K562 (cell line): Measurements from ENCODE around the gene GPR142. TPM values are rescaled to one million over a fixed set of nuclear protein-coding genes. Genes with fewer than 3 reads are reported as not detected.

ENCODE experiments used
- CHAMP1 ChIP-seq: fragments of 450-650 bp; IDR thresholded peaks from 2 replicates; pipeline ENCODE4 v1.6.1; 2016; ENCODE audit warnings: mild to moderate bottlenecking
- CTCF ChIP-seq, 3 experiments: IDR thresholded peaks in 2 of 3; conservative IDR thresholded peaks in 1 of 3; 2 replicates each; pipeline ENCODE4 v1.5.1; 2011 to 2012; ENCODE audit warnings: low read length in 3 of 3, mild to moderate bottlenecking in 3 of 3, control low read depth in 2 of 3, improper control_type of control experiment in 1 of 3, inconsistent platforms in 1 of 3, low read depth in 1 of 3, mixed read lengths in 1 of 3, moderate library complexity in 1 of 3; ENCODE audit not compliant: insufficient read depth in 2 of 3
- FOXP1 ChIP-seq: sonication (generic); formaldehyde crosslinking; IDR thresholded peaks from 2 replicates; pipeline ENCODE4 v1.8.0; 2022; ENCODE audit warnings: mild to moderate bottlenecking, missing genetic modification reagents
- HDAC6 ChIP-seq: IDR thresholded peaks from 2 replicates; pipeline ENCODE4 v1.6.1; 2012; ENCODE audit warnings: low read depth, mild to moderate bottlenecking, control low read depth, inconsistent platforms, low read length, moderate library complexity
- MIER1 ChIP-seq: fragments of 450-650 bp; IDR thresholded peaks from 2 replicates; pipeline ENCODE4 v1.6.1; 2016; ENCODE audit warnings: antibody characterized with exemption, mild to moderate bottlenecking, low read depth
- POLR2AphosphoS2 ChIP-seq: IDR thresholded peaks from 2 replicates; pipeline ENCODE4 v1.6.1; 2012; ENCODE audit warnings: low read length, improper control_type of control experiment
- POLR2G ChIP-seq: fragments of 200-400 bp; formaldehyde crosslinking; IDR thresholded peaks from 2 replicates; pipeline ENCODE4 v1.6.1; 2017; ENCODE audit warnings: low read depth, mild to moderate bottlenecking, antibody characterized with exemption, low read length, moderate library complexity
- RCOR1 ChIP-seq, 2 experiments: IDR thresholded peaks; 2 replicates each; pipeline ENCODE4 v1.6.1; 2012; ENCODE audit warnings: low read depth in 2 of 2, low read length in 2 of 2, borderline replicate concordance in 1 of 2, improper control_type of control experiment in 1 of 2
- REST ChIP-seq, 2 experiments: fragments of 450-650 bp; formaldehyde crosslinking in 1 of 2; IDR thresholded peaks; 2 replicates each; pipeline versions ENCODE4 v1.4.0 to v1.6.1; 2014 to 2020; ENCODE audit warnings: mild to moderate bottlenecking in 2 of 2, borderline replicate concordance in 1 of 2, low read depth in 1 of 2
- ZNF263 ChIP-seq: sonication (generic); formaldehyde crosslinking; IDR thresholded peaks from 2 replicates; pipeline ENCODE4 v1.8.0; 2022; ENCODE audit warnings: mild to moderate bottlenecking, missing genetic modification reagents, borderline replicate concordance
- ZNF518B ChIP-seq: fragments of 250-450 bp; sonication (Bioruptor Pico); IDR thresholded peaks from 2 replicates; pipeline ENCODE4 v1.5.0; 2021; ENCODE audit warnings: mild to moderate bottlenecking, moderate library complexity
- polyA plus RNA-seq, 8 experiments: library from polyadenylated mRNA; depleted of rRNA in 4 of 8; stranded (reverse) in 5 of 8; unstranded in 3 of 8; fragments of >200 nt; fragmentation: Nextera tagmentation in 2 of 8; fragmentation: Illumina TruSeq in 1 of 8; extraction: Ambion mirVana in 2 of 8; extraction: Trizol in 1 of 8; gene quantifications; 2 replicates each; pipeline versions ENCODE4 v1.2.1 to v1.2.3, GENCODE V29; 2011 to 2014; ENCODE audit warnings: inconsistent platforms in 1 of 8, missing spikeins in 1 of 8
- total RNA-seq, 7 experiments: library from RNA; depleted of rRNA in 6 of 7; stranded (reverse); fragments of >200 nt in 6 of 7; fragmentation: Illumina TruSeq in 2 of 7; extraction: Trizol in 2 of 7; gene quantifications; 2 replicates each; pipeline versions ENCODE4 v1.2.1 to v1.2.3, GENCODE V29; 2011 to 2021; ENCODE audit warnings: low replicate concordance in 1 of 7

The GPR142 gene
- total and polyA plus RNA-seq, 9 of the 15 experiments (the other 6 are each of a cell fraction or from before 2014, with no cell fraction given) = not detected

GRCh38 chr17:74354123-74354522 is 13.2 kb upstream of the GPR142 start (continued):
- TF ChIP-seq CHAMP1 (no peak), CTCF (IDR thresholded peaks at IDR 0.05 in 2 of 3, conservative IDR thresholded peaks at IDR 0.05 in 1 of 3; ENCODE audit: insufficient read depth in 2 of 3, low read depth in 1 of 3, low read length in 3 of 3) (peak; percentile 97 to 100 (median 100)), HDAC6 (no peak), POLR2AphosphoS2 (no peak), ZNF263 (CRISPR knock-in tag) (peak; percentile 54; the same call in 1 of the 2 replicates), POLR2G (no peak), REST (IDR thresholded peaks at IDR 0.05; ENCODE audit: borderline replicate concordance) (peak; percentile 78), REST (CRISPR knock-in tag; IDR thresholded peaks at IDR 0.05; ENCODE audit: low read depth) (no peak), ZNF518B (CRISPR knock-in tag) (no peak), FOXP1 (CRISPR knock-in tag) (no peak), RCOR1 (IDR thresholded peaks at IDR 0.05; ENCODE audit: borderline replicate concordance in 1 of 2, low read depth in 2 of 2, low read length in 2 of 2) (peak in 1 of 2 experiments; percentile 57; a peak in 2 of 4 replicates), MIER1 (no peak)
